Muscle of leg (tissue), 11 donors: ENCODE results near the gene ZNF141. TPM values are rescaled to one million over a fixed set of nuclear protein-coding genes. Genes with fewer than 3 reads are reported as not detected.

Experiments used
- DNase-seq: peaks from one replicate; pipeline ENCODE4 v3.0.0; 2013
- H3K27ac ChIP-seq: one replicate; pipeline ENCODE4 v1.5.1; 2013; ENCODE audit warnings: mild to moderate bottlenecking, low read length, control low read depth
- H3K27me3 ChIP-seq: one replicate; pipeline ENCODE4 v1.6.1; 2013; ENCODE audit warnings: low read length; ENCODE audit not compliant: control insufficient read depth, insufficient read depth
- H3K36me3 ChIP-seq: one replicate; pipeline ENCODE4 v1.6.1; 2013; ENCODE audit warnings: low read length; ENCODE audit not compliant: control insufficient read depth, insufficient read depth
- H3K4me1 ChIP-seq: one replicate; pipeline ENCODE4 v1.6.1; 2013; ENCODE audit warnings: low read length; ENCODE audit not compliant: control insufficient read depth, insufficient read depth
- H3K4me3 ChIP-seq: one replicate; pipeline ENCODE4 v1.5.1; 2013; ENCODE audit warnings: low read length, control low read depth
- H3K9me3 ChIP-seq: replicated peaks from 2 replicates; pipeline ENCODE4 v1.6.1; 2013; ENCODE audit warnings: low read depth, low read length; ENCODE audit not compliant: control insufficient read depth
- WGBS: methylation state at CpG from one replicate; pipeline ENCODE4 v1.1.5; 2013; ENCODE audit warnings: missing lambda C conversion rate; ENCODE audit not compliant: insufficient coverage; 5-methylcytosine and 5-hydroxymethylcytosine counted together
- polyA plus RNA-seq, 8 donors: library from polyadenylated mRNA; unstranded; fragments of 120-200 nt; gene quantifications; one replicate each; pipeline versions ENCODE4 v1.2.1 to v1.2.3, GENCODE V29; 2013; ENCODE audit warnings: inconsistent platforms in 1 of 8, low replicate concordance in 1 of 8; ENCODE audit not compliant: insufficient read length in 8 of 8, insufficient read depth in 1 of 8
- total RNA-seq: library from RNA; stranded (reverse); fragments of 120-200 nt; gene quantifications from one replicate; pipeline ENCODE4 v1.2.4, GENCODE V29; 2013

The ZNF141 gene
- total and polyA plus RNA-seq, 9 donors, result 10.2 to 25.2 (median 14.1) TPM

DNA sequence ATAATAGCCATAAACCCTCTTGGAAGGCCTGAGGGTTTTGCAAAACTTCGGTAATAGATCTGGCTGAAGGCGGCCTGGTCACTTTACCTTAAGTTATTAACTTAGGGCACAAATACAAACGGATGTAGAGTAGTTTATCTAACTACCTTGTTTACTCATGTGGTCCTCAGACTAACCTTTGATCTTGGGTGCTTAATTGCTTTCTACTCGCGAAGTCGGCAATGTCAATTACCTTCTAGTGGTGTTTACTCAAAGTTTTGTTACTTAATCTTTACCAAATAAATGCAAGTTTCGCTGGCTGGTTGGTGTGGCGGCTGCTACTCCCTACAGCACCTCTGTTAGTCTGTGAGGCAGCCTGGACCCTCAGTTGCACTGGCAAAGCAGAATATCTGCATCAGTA lies 8.9 kb upstream of the ZNF141 start:
- Histone ChIP-seq H3K27me3 (no peaks in the 10 kb centered on the region), H3K4me3 (no peak overlapping the region), H3K27ac (no peak overlapping the region), H3K36me3 (no peaks in the 10 kb centered on the region), H3K9me3 (peaks cover 12% of the 10 kb centered on the region), H3K4me1 (no peaks in the 10 kb centered on the region)
- 69% methylated on average over 5 of the region's 8 CpGs for WGBS
- no peak for DNase-seq

DNA sequence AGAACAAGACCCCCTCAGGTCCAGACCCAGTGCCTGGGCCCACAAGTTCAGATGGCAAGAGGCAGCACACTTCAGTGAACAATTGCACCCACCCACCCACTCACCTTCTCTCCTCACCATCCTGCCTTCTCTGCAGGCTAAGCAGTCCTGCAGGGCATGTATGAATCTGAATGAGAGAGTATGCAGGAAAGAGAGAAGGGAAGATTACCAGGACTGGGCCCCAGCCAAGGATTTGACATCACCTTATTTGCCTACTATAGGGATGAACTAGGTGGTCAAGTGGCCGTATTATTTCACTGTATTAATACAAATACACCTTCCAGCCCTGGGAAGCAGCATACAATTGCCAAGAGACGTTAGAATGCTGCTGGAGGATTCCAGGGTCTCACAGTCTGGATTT lies 2.1 kb upstream of the ZNF141 start:
- WGBS, result no CpG with 5 or more reads among the region's 2 CpGs
- DNase-seq, result peak; percentile 1
- H3K36me3 ChIP-seq, result peaks cover 3% of the 10 kb centered on the region
- H3K4me3 ChIP-seq, result no peak overlapping the region
- no peak overlapping the region for H3K27ac ChIP-seq
- no peaks in the 10 kb centered on the region for H3K27me3 ChIP-seq
- H3K9me3 ChIP-seq, result peaks cover 15% of the 10 kb centered on the region
- peaks cover 15% of the 10 kb centered on the region for H3K4me1 ChIP-seq

DNA sequence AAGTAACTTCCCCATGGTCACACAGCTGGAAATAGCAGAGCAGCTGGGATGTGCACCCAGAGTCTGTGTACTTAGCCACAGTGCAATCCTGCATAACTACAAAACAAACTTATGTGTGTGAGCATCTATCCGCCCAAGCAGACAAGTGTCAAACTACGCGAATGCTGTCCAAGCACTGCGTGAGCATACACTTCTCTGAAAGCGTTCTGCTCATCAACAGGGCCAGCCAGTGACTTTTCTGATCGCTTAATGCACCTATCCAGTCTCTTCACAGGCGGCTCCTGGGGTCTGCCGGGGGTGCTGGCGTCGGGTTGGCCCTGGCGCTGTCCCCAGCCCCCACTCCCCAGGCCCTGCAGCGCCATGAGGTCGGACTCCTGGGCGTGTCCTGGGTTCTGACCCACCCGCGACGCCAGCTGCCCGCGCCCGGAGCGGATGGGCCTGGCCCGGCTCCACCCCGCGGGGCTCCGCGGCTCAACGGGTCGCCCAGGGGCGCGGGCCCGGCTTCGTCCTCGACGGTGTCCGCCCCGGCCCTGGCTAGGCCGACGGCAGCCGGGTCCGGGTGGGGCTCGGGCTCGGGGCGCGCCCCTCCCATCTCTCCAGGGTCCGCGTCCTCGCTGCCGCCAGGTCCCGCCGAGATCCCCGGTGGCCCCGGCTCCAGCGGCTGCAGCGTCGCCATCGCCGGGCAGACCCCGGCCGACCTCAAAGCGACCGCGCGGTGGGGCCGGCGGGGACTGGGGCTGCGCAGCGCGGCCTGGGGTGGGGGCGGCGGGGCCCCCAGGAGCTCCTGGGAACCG lies 1.3 kb upstream of the ZNF141 start:
- peak overlapping the region; percentile 79 for H3K4me3 ChIP-seq
- peaks cover 15% of the 10 kb centered on the region for H3K4me1 ChIP-seq
- H3K27ac ChIP-seq, result peak overlapping the region; percentile 99
- no peaks in the 10 kb centered on the region for H3K27me3 ChIP-seq
- peak; percentile 51 for DNase-seq
- H3K36me3 ChIP-seq, result peaks cover 3% of the 10 kb centered on the region
- H3K9me3 ChIP-seq, result peaks cover 22% of the 10 kb centered on the region
- WGBS, result 3% methylated on average over 70 of the region's 71 CpGs

GRCh38 chr4:336893-337142 lies 796 bp upstream of the ZNF141 start:
- Histone ChIP-seq H3K27ac (peak overlapping the region; percentile 99), H3K27me3 (no peaks in the 10 kb centered on the region), H3K4me3 (peak overlapping the region; percentile 79), H3K4me1 (peaks cover 15% of the 10 kb centered on the region), H3K9me3 (peaks cover 23% of the 10 kb centered on the region), H3K36me3 (peaks cover 3% of the 10 kb centered on the region)
- DNase-seq, result peak; percentile 88
- WGBS, result 0% methylated on average over 17 of the region's 18 CpGs

DNA sequence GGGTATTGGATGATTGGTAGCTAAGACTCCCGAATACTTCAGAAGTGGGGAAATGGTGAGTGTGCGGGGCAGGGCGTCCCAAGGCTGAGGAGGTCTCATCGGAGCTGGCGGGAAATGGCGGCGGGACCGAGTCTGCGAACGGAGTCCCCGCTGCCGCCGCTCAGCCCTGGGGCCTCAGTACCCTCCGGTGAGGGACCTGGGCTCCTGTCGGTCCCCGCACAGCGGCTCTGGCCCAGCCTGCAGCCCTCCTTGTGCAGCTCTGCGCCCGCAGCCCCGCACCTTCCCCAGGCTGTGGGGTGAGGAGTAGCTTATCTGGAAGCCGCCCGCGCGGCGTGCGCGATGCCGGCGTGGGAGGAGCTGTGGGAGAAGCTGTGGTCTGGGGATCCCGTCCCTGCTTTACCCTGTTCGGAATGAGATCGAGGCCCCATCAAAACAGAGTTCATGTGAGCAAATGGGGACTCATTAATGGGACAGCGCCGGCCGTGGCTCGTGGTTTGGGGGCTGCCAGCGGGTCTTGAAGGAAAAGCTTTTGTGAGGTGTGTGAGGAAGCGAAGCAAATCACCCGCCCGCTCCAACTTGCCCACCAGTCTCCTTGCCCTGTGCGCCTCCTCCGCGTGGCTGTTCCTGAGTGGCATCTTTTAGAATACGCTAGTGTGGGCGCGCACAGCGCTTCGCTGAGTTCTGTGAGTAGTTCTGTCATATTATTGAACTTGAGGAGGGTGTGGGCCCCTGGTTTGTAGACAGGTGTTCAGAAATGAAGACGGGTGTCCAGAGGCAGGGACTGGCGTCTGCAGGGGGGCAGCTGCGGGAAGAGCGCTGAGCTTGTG lies 531 bp downstream of the ZNF141 start:
- H3K9me3 ChIP-seq, result peaks cover 32% of the 10 kb centered on the region
- peaks cover 15% of the 10 kb centered on the region for H3K4me1 ChIP-seq
- peak; percentile 42 for DNase-seq
- peak overlapping the region; percentile 79 for H3K4me3 ChIP-seq
- under 1% methylated on average over 39 of the region's 52 CpGs for WGBS
- no peaks in the 10 kb centered on the region for H3K27me3 ChIP-seq
- H3K27ac ChIP-seq, result peak overlapping the region; percentile 99
- H3K36me3 ChIP-seq, result peaks cover 8% of the 10 kb centered on the region

- H3K9me3 ChIP-seq, result peaks cover 32% of the 10 kb centered on the region
- H3K27me3 ChIP-seq, result no peaks in the 10 kb centered on the region
- H3K4me3 ChIP-seq, result peak overlapping the region; percentile 79
- peaks cover 8% of the 10 kb centered on the region for H3K36me3 ChIP-seq
- H3K27ac ChIP-seq, result peak overlapping the region; percentile 99
- 22% methylated on average over 10 of the region's 13 CpGs for WGBS
- peak; percentile 8 for DNase-seq
- H3K4me1 ChIP-seq, result peaks cover 15% of the 10 kb centered on the region
Observed at GRCh38 chr4:338759-339097, 1.1 kb downstream of the ZNF141 start.

DNA sequence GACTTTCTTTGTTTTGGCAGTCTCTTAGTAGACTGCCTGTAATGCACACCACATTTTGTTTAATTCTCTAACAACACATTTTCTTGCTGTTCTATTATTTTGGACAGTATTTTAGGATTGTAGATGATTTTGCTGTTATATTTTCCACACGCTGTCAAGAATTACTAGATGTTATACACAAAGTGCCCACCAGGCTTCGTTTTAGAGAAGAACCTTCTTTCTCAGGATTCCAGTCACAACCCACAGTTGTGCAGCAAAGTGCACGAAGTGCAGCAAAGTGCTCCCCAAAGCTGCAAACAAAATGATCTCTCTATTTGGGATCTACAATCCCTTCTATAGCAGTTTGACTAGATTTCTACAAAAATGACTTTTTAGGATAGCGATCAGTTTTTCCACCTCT lies 2.4 kb downstream of the ZNF141 start:
- no peaks in the 10 kb centered on the region for H3K27me3 ChIP-seq
- H3K4me1 ChIP-seq, result peaks cover 15% of the 10 kb centered on the region
- WGBS, result 92% methylated on average over 3 of the region's 4 CpGs
- H3K36me3 ChIP-seq, result peaks cover 15% of the 10 kb centered on the region
- H3K27ac ChIP-seq, result no peak overlapping the region
- H3K4me3 ChIP-seq, result no peak overlapping the region
- DNase-seq, result no peak
- peaks cover 34% of the 10 kb centered on the region for H3K9me3 ChIP-seq

GRCh38 chr4:373062-373839 lies 35.6 kb downstream of the ZNF141 start:
- H3K4me3 ChIP-seq, result no peak overlapping the region
- H3K36me3 ChIP-seq, result peaks cover 13% of the 10 kb centered on the region
- H3K27me3 ChIP-seq, result no peaks in the 10 kb centered on the region
- no CpG with 5 or more reads among the region's 7 CpGs for WGBS
- H3K4me1 ChIP-seq, result no peaks in the 10 kb centered on the region
- DNase-seq, result no peak
- H3K27ac ChIP-seq, result no peak overlapping the region
- peaks cover 60% of the 10 kb centered on the region for H3K9me3 ChIP-seq

GRCh38 chr4:374298-375160 lies 36.9 kb downstream of the ZNF141 start:
- H3K27ac ChIP-seq, result no peak overlapping the region
- no peak for DNase-seq
- H3K36me3 ChIP-seq, result peaks cover 14% of the 10 kb centered on the region
- peaks cover 63% of the 10 kb centered on the region for H3K9me3 ChIP-seq
- no peaks in the 10 kb centered on the region for H3K27me3 ChIP-seq
- WGBS, result no CpG with 5 or more reads among the region's 6 CpGs
- H3K4me1 ChIP-seq, result no peaks in the 10 kb centered on the region
- no peak overlapping the region for H3K4me3 ChIP-seq
